Measurements from ENCODE around the gene COPG1. TPM values are rescaled to one million over a fixed set of nuclear protein-coding genes. Genes with fewer than 3 reads are reported as not detected.

COPG1 gene
- total and polyA plus RNA-seq, 2 donors from 2014 or later, result 107 to 173 TPM

DNA sequence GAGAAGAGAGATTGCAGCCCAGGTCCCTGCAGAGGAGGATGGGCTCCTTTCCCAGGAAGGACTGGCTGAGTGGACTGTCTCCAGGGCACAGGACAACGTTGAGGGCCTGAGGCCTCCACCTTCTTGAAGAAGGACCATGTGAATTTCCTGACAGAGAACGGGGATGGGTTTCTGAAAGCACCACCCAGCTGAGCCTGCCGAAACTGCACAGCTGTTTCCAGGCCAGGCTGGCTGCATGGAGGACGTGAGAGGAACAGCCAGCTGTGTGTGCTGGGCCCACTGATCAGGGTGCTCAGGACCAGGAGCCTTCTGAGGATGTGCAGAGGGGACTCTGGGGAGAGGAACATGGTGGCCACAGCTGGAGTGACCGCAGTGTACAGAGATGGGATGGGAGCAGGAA lies 68.4 kb downstream of the COPG1 start:
- no peak overlapping the region for H3K27ac ChIP-seq (ENCODE audit: low read depth in 2 of 2, low read length in 2 of 2)
- FAIRE-seq (no peak), DNase-seq (peak in 1 of 5 donors; percentile 36)
- H3K9ac ChIP-seq (ENCODE audit: low read length in 3 of 3), result no peak overlapping the region
- no peaks in the 10 kb centered on the region for H3K9me3 ChIP-seq (ENCODE audit: control insufficient read depth in 2 of 3, insufficient read depth in 1 of 3, low read length in 3 of 3)
- no peaks in the 10 kb centered on the region for H3K27me3 ChIP-seq (ENCODE audit: control insufficient read depth, insufficient read depth, low read length)
- no peak overlapping the region for H3K4me3 ChIP-seq (ENCODE audit: low read length in 3 of 3)
- TF ChIP-seq CTCF (IDR thresholded peaks at IDR 0.05; ENCODE audit: borderline replicate concordance, extremely low read depth, insufficient read depth), result no peak
- H3K4me1 ChIP-seq (ENCODE audit: control insufficient read depth in 2 of 3, insufficient read depth in 2 of 3, low read depth in 1 of 3, low read length in 3 of 3), result peaks cover 0 to 5% (median 3%) of the 10 kb centered on the region in 3 donors
- intact Hi-C loops (cut with DNase I), result no loop called here
- peaks cover 3 to 9% (median 5%) of the 10 kb centered on the region in 3 donors for H3K36me3 ChIP-seq (ENCODE audit: control insufficient read depth in 2 of 3, insufficient read depth in 3 of 3, low read length in 3 of 3)

GRCh38 chr3:129318921-129319320 lies 69.5 kb downstream of the COPG1 start:
- DNase-seq, result peak in 1 of 5 donors; percentile 32
- Histone ChIP-seq H3K4me1 (ENCODE audit: control insufficient read depth in 2 of 3, insufficient read depth in 2 of 3, low read depth in 1 of 3, low read length in 3 of 3) (peaks cover 0 to 5% (median 3%) of the 10 kb centered on the region in 3 donors), H3K9me3 (ENCODE audit: control insufficient read depth in 2 of 3, insufficient read depth in 1 of 3, low read length in 3 of 3) (no peaks in the 10 kb centered on the region), H3K36me3 (ENCODE audit: control insufficient read depth in 2 of 3, insufficient read depth in 3 of 3, low read length in 3 of 3) (peaks cover 3 to 9% (median 5%) of the 10 kb centered on the region in 3 donors), H3K4me3 (ENCODE audit: low read length in 3 of 3) (no peak overlapping the region), H3K9ac (ENCODE audit: low read length in 3 of 3) (no peak overlapping the region), H3K27ac (ENCODE audit: low read depth in 2 of 2, low read length in 2 of 2) (no peak overlapping the region), H3K27me3 (ENCODE audit: control insufficient read depth, insufficient read depth, low read length) (no peaks in the 10 kb centered on the region)
- no peak for TF ChIP-seq CTCF (IDR thresholded peaks at IDR 0.05; ENCODE audit: borderline replicate concordance, extremely low read depth, insufficient read depth)
- intact Hi-C loops (cut with DNase I), result no loop called here
- no peak for FAIRE-seq

DNA sequence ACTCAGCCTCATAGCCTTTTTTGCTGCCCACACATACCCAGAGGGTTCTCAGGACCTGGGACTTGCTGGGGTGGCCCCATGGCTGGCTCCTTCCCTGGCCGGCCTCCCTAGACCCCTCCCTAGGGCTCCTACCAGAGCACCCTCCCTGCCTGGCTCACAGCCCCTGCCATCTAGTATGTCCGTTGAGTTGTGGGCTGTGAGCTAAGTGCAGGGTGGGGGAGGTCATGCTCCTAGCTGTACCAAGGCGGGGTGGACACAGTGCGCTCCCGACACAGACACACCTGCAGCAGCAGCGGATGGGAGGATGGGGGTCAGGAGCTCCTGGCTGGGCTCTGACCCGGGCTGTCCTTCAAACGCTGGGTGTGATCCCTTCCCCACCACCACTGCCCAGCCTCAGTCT lies 70.9 kb downstream of the COPG1 start:
- no peak for TF ChIP-seq CTCF (IDR thresholded peaks at IDR 0.05; ENCODE audit: borderline replicate concordance, extremely low read depth, insufficient read depth)
- no peaks in the 10 kb centered on the region for H3K9me3 ChIP-seq (ENCODE audit: control insufficient read depth in 2 of 3, insufficient read depth in 1 of 3, low read length in 3 of 3)
- no peaks in the 10 kb centered on the region for H3K27me3 ChIP-seq (ENCODE audit: control insufficient read depth, insufficient read depth, low read length)
- H3K4me1 ChIP-seq (ENCODE audit: control insufficient read depth in 2 of 3, insufficient read depth in 2 of 3, low read depth in 1 of 3, low read length in 3 of 3), result peaks cover 0 to 3% (median 0%) of the 10 kb centered on the region in 3 donors
- H3K4me3 ChIP-seq (ENCODE audit: low read length in 3 of 3), result no peak overlapping the region
- intact Hi-C loops (cut with DNase I), result no loop called here
- FAIRE-seq (no peak), DNase-seq (no peak)
- no peak overlapping the region for H3K27ac ChIP-seq (ENCODE audit: low read depth in 2 of 2, low read length in 2 of 2)
- peaks cover 3 to 9% (median 5%) of the 10 kb centered on the region in 3 donors for H3K36me3 ChIP-seq (ENCODE audit: control insufficient read depth in 2 of 3, insufficient read depth in 3 of 3, low read length in 3 of 3)
- H3K9ac ChIP-seq (ENCODE audit: low read length in 3 of 3), result no peak overlapping the region
